WERI-Rb-1 (cell line): ENCODE data around the gene SEC23IP.
"Not testable (repeated sequence)": the region's sequence is repeated elsewhere in the genome, so short reads cannot be mapped to it uniquely, and the experiment has no call there.

Experiments
- DNase-seq: peaks from one replicate; pipeline ENCODE4 v3.0.0-alpha.2; 2020
- H3K27ac ChIP-seq: fragments of 250-450 bp; sonication (Bioruptor Pico); 2 replicates; pipeline ENCODE4 v1.5.1; 2020; ENCODE audit warnings: mild to moderate bottlenecking, moderate library complexity
- H3K27me3 ChIP-seq: fragments of 250-450 bp; sonication (Bioruptor Pico); 2 replicates; pipeline ENCODE4 v1.5.1; 2021; ENCODE audit warnings: mild to moderate bottlenecking, low read depth, moderate library complexity; ENCODE audit not compliant: insufficient read depth, severe bottlenecking
- H3K36me3 ChIP-seq: fragments of 250-450 bp; sonication (Bioruptor Pico); 2 replicates; pipeline ENCODE4 v1.5.1; 2020; ENCODE audit warnings: mild to moderate bottlenecking, moderate library complexity
- H3K4me3 ChIP-seq: 2 replicates; pipeline ENCODE4 v1.5.1; 2011; ENCODE audit warnings: low read depth, mild to moderate bottlenecking, control low read depth, low read length
- H3K9me3 ChIP-seq: fragments of 250-450 bp; sonication (Bioruptor Pico); 2 replicates; pipeline ENCODE4 v1.5.1; 2021; ENCODE audit warnings: mild to moderate bottlenecking, moderate library complexity; ENCODE audit not compliant: severe bottlenecking
- TF ChIP-seq, protein P1 (sequence below): IDR thresholded peaks from 2 replicates; pipeline ENCODE4 v1.5.1; 2011; ENCODE audit warnings: low read depth, mild to moderate bottlenecking, control low read depth, inconsistent platforms, low read length

The SEC23IP gene

GRCh38 chr10:119903946-119904666, 11.6 kb downstream of the SEC23IP start:
- Histone ChIP-seq H3K27ac (no peak overlapping the region), H3K27me3 (no peaks in the 10 kb centered on the region), H3K36me3 (peaks cover 62% of the 10 kb centered on the region), H3K9me3 (no peaks in the 10 kb centered on the region), H3K4me3 (no peak overlapping the region)
- TF ChIP-seq, protein P1, sequence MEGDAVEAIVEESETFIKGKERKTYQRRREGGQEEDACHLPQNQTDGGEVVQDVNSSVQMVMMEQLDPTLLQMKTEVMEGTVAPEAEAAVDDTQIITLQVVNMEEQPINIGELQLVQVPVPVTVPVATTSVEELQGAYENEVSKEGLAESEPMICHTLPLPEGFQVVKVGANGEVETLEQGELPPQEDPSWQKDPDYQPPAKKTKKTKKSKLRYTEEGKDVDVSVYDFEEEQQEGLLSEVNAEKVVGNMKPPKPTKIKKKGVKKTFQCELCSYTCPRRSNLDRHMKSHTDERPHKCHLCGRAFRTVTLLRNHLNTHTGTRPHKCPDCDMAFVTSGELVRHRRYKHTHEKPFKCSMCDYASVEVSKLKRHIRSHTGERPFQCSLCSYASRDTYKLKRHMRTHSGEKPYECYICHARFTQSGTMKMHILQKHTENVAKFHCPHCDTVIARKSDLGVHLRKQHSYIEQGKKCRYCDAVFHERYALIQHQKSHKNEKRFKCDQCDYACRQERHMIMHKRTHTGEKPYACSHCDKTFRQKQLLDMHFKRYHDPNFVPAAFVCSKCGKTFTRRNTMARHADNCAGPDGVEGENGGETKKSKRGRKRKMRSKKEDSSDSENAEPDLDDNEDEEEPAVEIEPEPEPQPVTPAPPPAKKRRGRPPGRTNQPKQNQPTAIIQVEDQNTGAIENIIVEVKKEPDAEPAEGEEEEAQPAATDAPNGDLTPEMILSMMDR = no peak
- DNase-seq = no peak

GRCh38 chr10:119907695-119908094, 15.2 kb downstream of the SEC23IP start:
- not testable (repeated sequence) for H3K9me3 ChIP-seq, H3K27me3 ChIP-seq, DNase-seq, H3K4me3 ChIP-seq, H3K27ac ChIP-seq
- H3K36me3 ChIP-seq = peaks cover 72% of the 10 kb centered on the region

GRCh38 chr10:119908166-119908565, 15.6 kb downstream of the SEC23IP start:
- no peak for DNase-seq
- TF ChIP-seq, protein P1 = no peak
- Histone ChIP-seq H3K36me3 (peaks cover 72% of the 10 kb centered on the region), H3K27me3 (no peaks in the 10 kb centered on the region), H3K27ac (no peak overlapping the region), H3K9me3 (no peaks in the 10 kb centered on the region), H3K4me3 (no peak overlapping the region)

DNA sequence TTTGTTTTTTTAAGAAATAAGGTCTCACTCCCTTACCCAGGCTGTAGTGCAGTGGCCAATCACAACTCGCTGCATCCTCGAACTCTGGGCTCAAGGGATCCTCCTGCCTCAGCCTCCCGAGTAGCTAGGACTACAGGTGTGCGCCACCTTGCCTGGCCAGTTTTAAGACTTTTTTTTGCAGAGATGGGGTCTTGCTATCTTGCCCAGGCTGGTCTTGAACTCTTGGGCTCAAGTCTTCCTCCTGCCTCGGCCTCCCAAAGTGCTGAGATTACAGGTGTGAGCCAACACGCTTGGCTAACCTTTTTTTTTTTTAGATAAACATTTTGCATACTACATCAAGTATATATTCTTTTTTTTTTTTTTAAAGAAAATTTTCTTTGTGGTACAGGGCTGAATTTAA, 18.2 kb downstream of the SEC23IP start:
- no peak overlapping the region for H3K4me3 ChIP-seq
- H3K27me3 ChIP-seq = no peaks in the 10 kb centered on the region
- no peaks in the 10 kb centered on the region for H3K9me3 ChIP-seq
- no peak overlapping the region for H3K27ac ChIP-seq
- TF ChIP-seq, protein P1 = no peak
- no peak for DNase-seq
- H3K36me3 ChIP-seq = peaks cover 62% of the 10 kb centered on the region

- no peak for DNase-seq
- no peaks in the 10 kb centered on the region for H3K27me3 ChIP-seq
- no peaks in the 10 kb centered on the region for H3K9me3 ChIP-seq
- peaks cover 73% of the 10 kb centered on the region for H3K36me3 ChIP-seq
- H3K4me3 ChIP-seq = no peak overlapping the region
- no peak overlapping the region for H3K27ac ChIP-seq
- TF ChIP-seq, protein P1 = no peak
Observed at GRCh38 chr10:119917777-119918176, 25.2 kb downstream of the SEC23IP start.

GRCh38 chr10:119919271-119919670, 26.7 kb downstream of the SEC23IP start:
- Histone ChIP-seq H3K4me3 (no peak overlapping the region), H3K36me3 (peaks cover 69% of the 10 kb centered on the region), H3K27ac (no peak overlapping the region)

More at GRCh38 chr10:119919271-119919670, 26.7 kb downstream of the SEC23IP start:
- no peaks in the 10 kb centered on the region for H3K9me3 ChIP-seq
- no peaks in the 10 kb centered on the region for H3K27me3 ChIP-seq
- TF ChIP-seq, protein P1 = no peak
- no peak for DNase-seq
